ENCODE measurements around the gene HIF1A.

- no peak for TF ChIP-seq POLR2A (IDR thresholded peaks at IDR 0.05)
- TF ChIP-seq CTCF (IDR thresholded peaks at IDR 0.05), result no peak
These were observed 39.5 kb upstream of the HIF1A start for GRCh38 chr14:61655777-61656176.

All from uterus (tissue), 2 donors.